CD14-positive monocyte (primary cell): ENCODE results near the gene FSD1. TPM values are rescaled to one million over a fixed set of nuclear protein-coding genes. Genes with fewer than 3 reads are reported as not detected.
"Not testable (repeated sequence)": the region's sequence is repeated elsewhere in the genome, so short reads cannot be mapped to it uniquely, and the experiment has no call there.

ENCODE experiments used
- DNase-seq, 3 donors: peaks; one replicate each; pipeline ENCODE4 v3.0.0-alpha.2; 2011 to 2022
- H2AFZ ChIP-seq: 2 replicates; pipeline ENCODE4 v1.6.0; 2012; ENCODE audit warnings: mild to moderate bottlenecking, low read depth, low read length, inconsistent platforms; ENCODE audit not compliant: insufficient read depth, poor library complexity, severe bottlenecking
- H3K27ac ChIP-seq, 2 donors: 1 replicate in 1 of 2; 2 replicates in 1 of 2; pipeline ENCODE4 v1.5.1; 2012 to 2013; ENCODE audit warnings: low read length in 2 of 2, control low read depth in 1 of 2, inconsistent platforms in 1 of 2, low read depth in 1 of 2, mild to moderate bottlenecking in 1 of 2
- H3K27me3 ChIP-seq, 2 donors: one replicate each; pipeline versions ENCODE4 v1.6.0 to v1.6.1; 2011 to 2013; ENCODE audit warnings: low read length in 2 of 2; ENCODE audit not compliant: control insufficient read depth in 2 of 2, insufficient read depth in 2 of 2
- H3K36me3 ChIP-seq, 2 donors: replicated peaks in 1 of 2; 1 replicate in 1 of 2; 2 replicates in 1 of 2; pipeline versions ENCODE4 v1.5.1 to v1.6.1; 2012 to 2013; ENCODE audit warnings: low read length in 2 of 2, control low read depth in 1 of 2, inconsistent platforms in 1 of 2, mild to moderate bottlenecking in 1 of 2; ENCODE audit not compliant: insufficient read depth in 2 of 2, control insufficient read depth in 1 of 2
- H3K4me1 ChIP-seq, 2 donors: 1 replicate in 1 of 2; 2 replicates in 1 of 2; pipeline versions ENCODE4 v1.5.1 to v1.6.1; 2012 to 2013; ENCODE audit warnings: low read length in 2 of 2, control low read depth in 1 of 2, inconsistent platforms in 1 of 2, mild to moderate bottlenecking in 1 of 2, moderate library complexity in 1 of 2; ENCODE audit not compliant: insufficient read depth in 2 of 2, control insufficient read depth in 1 of 2
- H3K4me2 ChIP-seq: replicated peaks from 2 replicates; pipeline ENCODE3; 2012; ENCODE audit warnings: low read length, moderate library complexity, mild to moderate bottlenecking; ENCODE audit not compliant: poor library complexity, severe bottlenecking; ENCODE audit errors: extremely low read depth
- H3K4me3 ChIP-seq, 3 experiments: fragments of 200-600 bp in 1 of 3; sonication (generic) in 1 of 3; replicated peaks in 1 of 3; 1 replicate in 2 of 3; 2 replicates in 1 of 3; pipeline ENCODE4 v1.5.1; 2011 to 2013; ENCODE audit warnings: low read length in 3 of 3, mild to moderate bottlenecking in 3 of 3, control low read depth in 2 of 3, low read depth in 2 of 3, inconsistent platforms in 1 of 3, moderate library complexity in 1 of 3
- H3K79me2 ChIP-seq: 2 replicates; pipeline ENCODE4 v1.6.0; 2012; ENCODE audit warnings: mild to moderate bottlenecking, control low read depth, inconsistent platforms, low read length, moderate library complexity; ENCODE audit not compliant: insufficient read depth
- H3K9ac ChIP-seq: 2 replicates; pipeline ENCODE4 v1.6.0; 2017; ENCODE audit warnings: low read length, mild to moderate bottlenecking; ENCODE audit not compliant: insufficient read depth, poor library complexity, severe bottlenecking
- H3K9me3 ChIP-seq, 2 donors: replicated peaks in 1 of 2; 1 replicate in 1 of 2; 2 replicates in 1 of 2; pipeline versions ENCODE4 v1.5.1 to v1.6.1; 2012 to 2013; ENCODE audit warnings: low read length in 2 of 2, control low read depth in 1 of 2; ENCODE audit not compliant: control insufficient read depth in 1 of 2, insufficient read depth in 1 of 2
- H4K20me1 ChIP-seq: 2 replicates; pipeline ENCODE4 v1.6.0; 2012; ENCODE audit warnings: mild to moderate bottlenecking, low read length, control low read depth, moderate library complexity; ENCODE audit not compliant: insufficient read depth
- H3K27ac Mint-ChIP-seq, 7 donors: one replicate each; pipeline ENCODE4 v1.8.0; 2020; ENCODE audit warnings: mild to moderate bottlenecking in 7 of 7, mixed read lengths in 7 of 7, moderate library complexity in 6 of 7, inconsistent platforms in 2 of 7
- H3K27me3 Mint-ChIP-seq, 3 donors: one replicate each; pipeline ENCODE4 v1.8.0; 2021 to 2022; ENCODE audit warnings: low read depth in 3 of 3, mild to moderate bottlenecking in 3 of 3, mixed read lengths in 3 of 3, moderate library complexity in 3 of 3, inconsistent platforms in 1 of 3
- H3K36me3 Mint-ChIP-seq, 2 donors: one replicate each; pipeline ENCODE4 v1.8.0; 2020; ENCODE audit warnings: mixed read lengths in 2 of 2, inconsistent platforms in 1 of 2, mild to moderate bottlenecking in 1 of 2
- H3K4me1 Mint-ChIP-seq: one replicate; pipeline ENCODE4 v1.8.0; 2020; ENCODE audit warnings: mild to moderate bottlenecking, mixed read lengths
- H3K4me3 Mint-ChIP-seq, 2 donors: one replicate each; pipeline ENCODE4 v1.8.0; 2020; ENCODE audit warnings: mild to moderate bottlenecking in 2 of 2, mixed read lengths in 2 of 2, moderate library complexity in 1 of 2
- H3K9me3 Mint-ChIP-seq, 7 donors: one replicate each; pipeline ENCODE4 v1.8.0; 2020 to 2022; ENCODE audit warnings: mixed read lengths in 7 of 7, mild to moderate bottlenecking in 6 of 7, moderate library complexity in 6 of 7, inconsistent platforms in 2 of 7
- WGBS: methylation state at CpG from one replicate; pipeline ENCODE4 v1.1.5; 2013; ENCODE audit warnings: missing lambda C conversion rate; ENCODE audit not compliant: insufficient coverage; 5-methylcytosine and 5-hydroxymethylcytosine counted together
- intact Hi-C, 2 donors: fragments of 100-400 bp; cut with micrococcal nuclease; formaldehyde crosslinking; loops; one replicate each; pipeline versions ENCODE4 v1.15.0 to v1.15.1; 2023
- polyA plus RNA-seq, 3 donors: library from polyadenylated mRNA; depleted of rRNA in 1 of 3; unstranded in 2 of 3; stranded (reverse) in 1 of 3; fragments of 300-500 nt in 2 of 3; fragments of >200 nt in 1 of 3; fragmentation: Illumina TruSeq in 2 of 3; gene quantifications; 1 replicate in 2 of 3; 2 replicates in 1 of 3; pipeline ENCODE4 v1.2.3, GENCODE V29; 2012 to 2021
- TF ChIP-seq, protein P1 (sequence below): fragments of 200-600 bp; IDR thresholded peaks from one replicate; pipeline ENCODE4 v1.8.0; 2022; ENCODE audit warnings: antibody characterized with exemption, mild to moderate bottlenecking

Gene FSD1
- polyA plus RNA-seq, 3 donors, result 0.39 TPM; not detected in 2

DNA sequence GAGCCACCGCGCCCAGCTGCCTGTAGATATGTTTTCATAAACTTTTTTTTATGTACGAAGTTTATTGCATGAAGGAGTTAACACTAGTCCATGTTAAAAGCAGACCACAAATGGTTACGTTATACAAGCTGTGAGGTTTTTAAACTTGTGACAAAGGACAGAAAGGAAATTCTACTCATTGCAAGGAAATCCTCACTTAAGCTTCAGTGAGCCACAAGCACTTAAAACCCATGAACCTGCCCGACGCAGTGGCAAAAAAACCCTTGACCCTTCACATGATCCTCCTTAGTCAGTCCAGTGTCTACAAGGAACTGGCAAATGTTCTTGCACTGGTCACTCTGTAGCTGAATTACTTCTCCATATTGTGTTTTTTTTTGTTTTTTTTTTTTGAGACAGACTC is 43.1 kb downstream of the FSD1 start:
- Mint-ChIP-seq H3K9me3 (no peaks in the 10 kb centered on the region), H3K27me3 (peaks cover 0 to 7% (median 1%) of the 10 kb centered on the region in 3 donors), H3K36me3 (peaks cover 46 to 58% of the 10 kb centered on the region in 2 donors), H3K27ac (no peak overlapping the region), H3K4me1 (peaks cover 17% of the 10 kb centered on the region), H3K4me3 (no peak overlapping the region)
- Histone ChIP-seq H3K4me2 (no peak overlapping the region), H3K4me3 (no peak overlapping the region), H3K27ac (no peak overlapping the region), H3K4me1 (peaks cover 9 to 16% of the 10 kb centered on the region in 2 donors), H3K9me3 (no peaks in the 10 kb centered on the region), H3K9ac (no peak overlapping the region), H3K36me3 (peaks cover 8 to 40% of the 10 kb centered on the region in 2 donors), H4K20me1 (peaks cover 6% of the 10 kb centered on the region), H3K79me2 (peaks cover 6% of the 10 kb centered on the region), H3K27me3 (no peaks in the 10 kb centered on the region), H2AFZ (no peak overlapping the region)
- intact Hi-C loops, result no loop called here
- DNase-seq, result no peak
- TF ChIP-seq, protein P1, sequence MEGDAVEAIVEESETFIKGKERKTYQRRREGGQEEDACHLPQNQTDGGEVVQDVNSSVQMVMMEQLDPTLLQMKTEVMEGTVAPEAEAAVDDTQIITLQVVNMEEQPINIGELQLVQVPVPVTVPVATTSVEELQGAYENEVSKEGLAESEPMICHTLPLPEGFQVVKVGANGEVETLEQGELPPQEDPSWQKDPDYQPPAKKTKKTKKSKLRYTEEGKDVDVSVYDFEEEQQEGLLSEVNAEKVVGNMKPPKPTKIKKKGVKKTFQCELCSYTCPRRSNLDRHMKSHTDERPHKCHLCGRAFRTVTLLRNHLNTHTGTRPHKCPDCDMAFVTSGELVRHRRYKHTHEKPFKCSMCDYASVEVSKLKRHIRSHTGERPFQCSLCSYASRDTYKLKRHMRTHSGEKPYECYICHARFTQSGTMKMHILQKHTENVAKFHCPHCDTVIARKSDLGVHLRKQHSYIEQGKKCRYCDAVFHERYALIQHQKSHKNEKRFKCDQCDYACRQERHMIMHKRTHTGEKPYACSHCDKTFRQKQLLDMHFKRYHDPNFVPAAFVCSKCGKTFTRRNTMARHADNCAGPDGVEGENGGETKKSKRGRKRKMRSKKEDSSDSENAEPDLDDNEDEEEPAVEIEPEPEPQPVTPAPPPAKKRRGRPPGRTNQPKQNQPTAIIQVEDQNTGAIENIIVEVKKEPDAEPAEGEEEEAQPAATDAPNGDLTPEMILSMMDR, result no peak
- WGBS, result 14% methylated on average over 2 of the region's 6 CpGs

- H3K4me3 Mint-ChIP-seq, intact Hi-C loops, H3K4me1 ChIP-seq, H3K79me2 ChIP-seq, H3K9me3 Mint-ChIP-seq, H3K4me2 ChIP-seq, H3K4me3 ChIP-seq, H4K20me1 ChIP-seq, H3K27me3 ChIP-seq, H3K27ac ChIP-seq, H2AFZ ChIP-seq, DNase-seq, H3K27me3 Mint-ChIP-seq, H3K9me3 ChIP-seq, H3K9ac ChIP-seq: not testable (repeated sequence)
- peaks cover 9 to 47% of the 10 kb centered on the region in 2 donors for H3K36me3 ChIP-seq
- Mint-ChIP-seq H3K4me1 (peaks cover 12% of the 10 kb centered on the region), H3K36me3 (peaks cover 47 to 64% of the 10 kb centered on the region in 2 donors), H3K27ac (peak overlapping the region in 1 of 7 donors; percentile 68)
- WGBS, result 97% methylated on average over 11 of the region's 16 CpGs
Measured at GRCh38 chr19:4349225-4349624, 44.8 kb downstream of the FSD1 start.
